Measurements from ENCODE around the gene PRSS27.

GRCh38 chr16:2769675-2770056, 49.6 kb upstream of the PRSS27 start:
- TF ChIP-seq CTCF (IDR thresholded peaks at IDR 0.05), result no peak
- no peak for TF ChIP-seq POLR2A (IDR thresholded peaks at IDR 0.05)
- no peak for TF ChIP-seq EP300 (IDR thresholded peaks at IDR 0.05)

Measured in gastroesophageal sphincter (tissue), 3 donors.